GM12873 (cell line): Measurements from ENCODE around the gene SRF.
A peak's percentile ranks its signal among the peaks of the same experiment; 100 is the strongest.

ENCODE experiments used
- TF ChIP-seq, protein P1 (sequence below): IDR thresholded peaks from 2 replicates; pipeline ENCODE4 v1.5.1; 2012; ENCODE audit warnings: low read depth, mild to moderate bottlenecking, moderate library complexity, low read length, control low read depth; ENCODE audit not compliant: insufficient read depth; ENCODE audit errors: missing control alignments

SRF gene

DNA sequence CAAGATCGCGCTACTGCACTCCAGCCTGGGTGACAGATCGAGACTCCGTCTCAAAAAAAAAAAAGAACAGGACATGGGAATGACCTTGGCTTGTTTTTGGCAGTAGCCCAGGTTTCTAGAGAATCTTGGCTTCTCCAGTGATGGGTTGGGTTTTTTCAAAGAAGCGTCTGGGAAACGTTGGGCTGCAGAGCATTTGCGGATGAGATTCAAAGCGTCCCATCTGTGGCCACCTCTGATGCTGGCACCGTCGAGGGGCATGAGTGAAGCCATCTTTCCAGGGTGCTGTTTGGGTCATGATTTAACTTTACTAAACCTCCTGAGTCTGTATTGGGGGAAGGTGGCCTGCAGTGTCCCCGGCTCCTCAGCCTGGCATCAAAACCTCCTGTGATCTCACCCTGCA lies 43.2 kb upstream of the SRF start:
- TF ChIP-seq, protein P1, sequence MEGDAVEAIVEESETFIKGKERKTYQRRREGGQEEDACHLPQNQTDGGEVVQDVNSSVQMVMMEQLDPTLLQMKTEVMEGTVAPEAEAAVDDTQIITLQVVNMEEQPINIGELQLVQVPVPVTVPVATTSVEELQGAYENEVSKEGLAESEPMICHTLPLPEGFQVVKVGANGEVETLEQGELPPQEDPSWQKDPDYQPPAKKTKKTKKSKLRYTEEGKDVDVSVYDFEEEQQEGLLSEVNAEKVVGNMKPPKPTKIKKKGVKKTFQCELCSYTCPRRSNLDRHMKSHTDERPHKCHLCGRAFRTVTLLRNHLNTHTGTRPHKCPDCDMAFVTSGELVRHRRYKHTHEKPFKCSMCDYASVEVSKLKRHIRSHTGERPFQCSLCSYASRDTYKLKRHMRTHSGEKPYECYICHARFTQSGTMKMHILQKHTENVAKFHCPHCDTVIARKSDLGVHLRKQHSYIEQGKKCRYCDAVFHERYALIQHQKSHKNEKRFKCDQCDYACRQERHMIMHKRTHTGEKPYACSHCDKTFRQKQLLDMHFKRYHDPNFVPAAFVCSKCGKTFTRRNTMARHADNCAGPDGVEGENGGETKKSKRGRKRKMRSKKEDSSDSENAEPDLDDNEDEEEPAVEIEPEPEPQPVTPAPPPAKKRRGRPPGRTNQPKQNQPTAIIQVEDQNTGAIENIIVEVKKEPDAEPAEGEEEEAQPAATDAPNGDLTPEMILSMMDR: no peak

- TF ChIP-seq, protein P1: no peak
These were observed 42.1 kb upstream of the SRF start for GRCh38 chr6:43128926-43129325.

DNA sequence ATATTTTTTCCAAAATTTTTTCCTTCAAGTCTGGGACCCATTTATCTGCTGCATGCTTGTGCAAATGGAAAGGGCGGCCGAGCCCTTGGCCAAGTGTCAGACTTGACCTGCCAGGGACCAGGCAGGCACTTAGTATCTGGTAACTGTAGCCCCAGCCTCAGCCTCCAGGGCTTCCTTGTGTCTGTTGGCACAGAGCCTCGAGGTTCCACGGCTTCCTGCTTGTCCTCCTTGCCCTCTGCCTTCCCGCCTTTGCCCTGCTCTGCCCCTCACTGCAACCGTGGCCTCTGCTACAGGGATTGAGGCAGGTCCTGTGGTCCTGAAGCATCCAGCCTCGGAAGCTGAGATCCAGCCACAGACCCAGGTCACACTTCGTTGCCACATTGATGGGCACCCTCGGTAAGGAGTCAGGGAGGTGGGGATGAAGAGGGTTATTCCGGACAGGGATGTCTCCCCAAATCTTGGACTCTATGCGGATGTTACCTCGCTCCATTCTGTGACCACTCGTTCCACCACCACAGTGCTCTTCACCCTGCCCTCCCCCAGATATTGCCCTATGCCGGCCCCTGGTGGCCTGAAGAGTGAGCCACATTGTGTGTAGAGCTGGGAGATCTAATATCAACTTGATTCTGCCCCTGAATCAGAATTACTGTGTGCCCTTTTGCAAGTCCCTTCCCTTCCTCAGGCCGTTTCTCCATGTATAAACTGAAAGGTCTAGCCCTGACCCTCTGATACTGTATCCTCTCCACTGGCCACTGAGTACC lies 41.5 kb upstream of the SRF start:
- TF ChIP-seq, protein P1: peak; percentile 56

DNA sequence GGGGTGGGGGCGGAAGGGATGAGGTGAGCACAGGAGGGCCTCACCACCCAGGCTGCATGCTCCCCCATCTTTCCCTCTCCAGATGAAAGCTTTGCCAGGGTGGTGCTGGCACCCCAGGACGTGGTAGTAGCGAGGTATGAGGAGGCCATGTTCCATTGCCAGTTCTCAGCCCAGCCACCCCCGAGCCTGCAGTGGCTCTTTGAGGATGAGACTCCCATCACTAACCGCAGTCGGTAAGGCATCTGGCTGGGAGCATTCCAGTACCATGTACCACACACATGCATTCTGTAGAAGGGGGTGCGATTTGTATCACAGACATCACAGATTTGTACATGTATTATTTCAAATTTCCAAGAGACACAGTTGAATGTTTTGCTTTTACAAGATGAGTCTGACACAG lies 40.6 kb upstream of the SRF start:
- TF ChIP-seq, protein P1: no peak

DNA sequence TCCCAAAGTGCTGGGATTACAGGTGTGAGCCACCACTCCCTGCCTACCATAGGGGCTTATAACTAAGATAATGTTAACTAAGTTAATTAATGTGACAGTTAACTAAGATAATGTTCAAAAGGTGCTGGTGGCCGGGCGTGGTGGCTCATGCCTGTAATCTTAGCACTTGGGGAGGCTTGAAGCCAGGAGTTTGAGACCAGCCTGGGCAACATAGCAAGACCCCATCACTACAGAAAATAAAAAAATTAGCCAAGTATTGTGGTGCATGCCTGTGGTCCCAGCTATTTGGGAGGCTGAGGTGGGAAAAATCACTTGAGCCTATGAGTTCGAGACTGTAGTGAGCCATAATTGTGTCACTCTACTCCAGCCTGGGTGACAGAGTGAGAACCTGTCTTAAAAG lies 32.8 kb upstream of the SRF start:
- TF ChIP-seq, protein P1: no peak

DNA sequence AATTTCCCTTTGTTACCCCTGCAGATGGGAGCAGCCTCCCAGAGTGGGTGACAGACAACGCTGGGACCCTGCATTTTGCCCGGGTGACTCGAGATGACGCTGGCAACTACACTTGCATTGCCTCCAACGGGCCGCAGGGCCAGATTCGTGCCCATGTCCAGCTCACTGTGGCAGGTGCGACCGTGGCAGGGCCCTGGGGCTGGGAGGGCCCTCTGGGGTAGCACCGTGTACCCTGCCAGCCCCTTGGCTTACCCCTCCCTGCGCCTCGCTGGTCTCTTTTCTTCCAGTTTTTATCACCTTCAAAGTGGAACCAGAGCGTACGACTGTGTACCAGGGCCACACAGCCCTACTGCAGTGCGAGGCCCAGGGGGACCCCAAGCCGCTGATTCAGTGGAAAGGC lies 29.4 kb upstream of the SRF start:
- TF ChIP-seq, protein P1: no peak

DNA sequence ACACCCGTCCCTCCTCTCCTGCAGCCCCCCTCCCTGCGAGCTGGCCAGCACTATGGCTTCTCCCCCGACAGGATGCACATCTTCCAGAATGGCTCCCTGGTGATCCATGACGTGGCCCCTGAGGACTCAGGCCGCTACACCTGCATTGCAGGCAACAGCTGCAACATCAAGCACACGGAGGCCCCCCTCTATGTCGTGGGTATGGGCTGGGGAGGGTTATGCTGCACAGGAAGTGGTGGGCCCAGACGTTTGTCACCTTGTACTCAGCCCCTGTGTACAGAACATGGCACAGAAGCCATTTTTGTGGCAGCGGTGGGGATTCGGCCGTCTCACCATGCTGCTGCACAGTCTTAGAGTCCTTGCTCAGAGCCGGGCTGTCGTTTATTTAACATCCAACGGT lies 29.0 kb upstream of the SRF start:
- TF ChIP-seq, protein P1: no peak
